NCI-H2029 treated with DMSO at 0.1 percent for 48 hours (cell line): ENCODE results near the gene CRTC1.
A peak's percentile ranks its signal among the peaks of the same experiment; 100 is the strongest.
"Not testable (repeated sequence)": the region's sequence is repeated elsewhere in the genome, so short reads cannot be mapped to it uniquely, and the experiment has no call there.

Source experiments
- DNase-seq: peaks from one replicate; lab custom pipeline; 2025; lab: John Stamatoyannopoulos, UW

CRTC1 gene

GRCh38 chr19:18701250-18701608 lies 17.7 kb downstream of the CRTC1 start:
- peak; percentile 55 for DNase-seq

- no peak for DNase-seq
Observed at GRCh38 chr19:18704054-18704453, 20.6 kb downstream of the CRTC1 start.

- DNase-seq, result no peak
Observed at GRCh38 chr19:18704971-18705370, 21.5 kb downstream of the CRTC1 start.

- peak; percentile 64 for DNase-seq
Observed at GRCh38 chr19:18708452-18709231, 25.2 kb downstream of the CRTC1 start.

- no peak for DNase-seq
Observed at GRCh38 chr19:18709546-18709945, 26.1 kb downstream of the CRTC1 start.

- no peak for DNase-seq
Observed at GRCh38 chr19:18710186-18710585, 26.7 kb downstream of the CRTC1 start.

- no peak for DNase-seq
Observed at GRCh38 chr19:18710996-18711751, 27.7 kb downstream of the CRTC1 start.

- no peak for DNase-seq
Observed at GRCh38 chr19:18711893-18712292, 28.4 kb downstream of the CRTC1 start.

GRCh38 chr19:18712981-18713380 lies 29.5 kb downstream of the CRTC1 start:
- DNase-seq, result no peak

GRCh38 chr19:18713550-18714117 lies 30.2 kb downstream of the CRTC1 start:
- no peak for DNase-seq

GRCh38 chr19:18715416-18715815 lies 31.9 kb downstream of the CRTC1 start:
- no peak for DNase-seq

- no peak for DNase-seq
Observed at GRCh38 chr19:18716857-18717256, 33.4 kb downstream of the CRTC1 start.

- no peak for DNase-seq
Observed at GRCh38 chr19:18717601-18718000, 34.1 kb downstream of the CRTC1 start.

GRCh38 chr19:18718015-18718526 lies 34.6 kb downstream of the CRTC1 start:
- no peak for DNase-seq

- no peak for DNase-seq
Observed at GRCh38 chr19:18718846-18719458, 35.5 kb downstream of the CRTC1 start.

- no peak for DNase-seq
Observed at GRCh38 chr19:18719541-18719940, 36.1 kb downstream of the CRTC1 start.

- DNase-seq, result no peak
Observed at GRCh38 chr19:18723871-18724377, 40.4 kb downstream of the CRTC1 start.

- peak; percentile 47 for DNase-seq
Observed at GRCh38 chr19:18725841-18726770, 42.6 kb downstream of the CRTC1 start.

- no peak for DNase-seq
Observed at GRCh38 chr19:18726846-18727245, 43.4 kb downstream of the CRTC1 start.

- not testable (repeated sequence) for DNase-seq
Observed at GRCh38 chr19:18727602-18728001, 44.1 kb downstream of the CRTC1 start.

- DNase-seq, result no peak
Observed at GRCh38 chr19:18729933-18730530, 46.6 kb downstream of the CRTC1 start.
